Measurements from ENCODE around the gene MUC4.

The MUC4 gene

GRCh38 chr3:195705081-195705991, 106.4 kb downstream of the MUC4 start:
- H3K27ac ChIP-seq (ENCODE audit: low read length): no peak overlapping the region
- H3K27me3 ChIP-seq (ENCODE audit: control insufficient read depth in 1 of 2, insufficient read depth in 2 of 2, low read length in 2 of 2): no peaks in the 10 kb centered on the region
- H3K9ac ChIP-seq (ENCODE audit: low read length in 2 of 2): no peak overlapping the region
- peaks cover 18 to 28% of the 10 kb centered on the region in 2 donors for H3K36me3 ChIP-seq (ENCODE audit: control insufficient read depth in 2 of 2, insufficient read depth in 2 of 2, low read length in 2 of 2)
- H3K4me3 ChIP-seq (ENCODE audit: low read length in 2 of 2): no peak overlapping the region
- H3K9me3 ChIP-seq (ENCODE audit: control insufficient read depth in 2 of 2, low read length in 2 of 2): no peaks in the 10 kb centered on the region
- H3K4me1 ChIP-seq (ENCODE audit: control insufficient read depth, insufficient read depth, low read length): no peaks in the 10 kb centered on the region

- Histone ChIP-seq H3K9ac (ENCODE audit: low read length in 2 of 2) (no peak overlapping the region), H3K36me3 (ENCODE audit: control insufficient read depth in 2 of 2, insufficient read depth in 2 of 2, low read length in 2 of 2) (peaks cover 14 to 29% of the 10 kb centered on the region in 2 donors), H3K27me3 (ENCODE audit: control insufficient read depth in 1 of 2, insufficient read depth in 2 of 2, low read length in 2 of 2) (no peaks in the 10 kb centered on the region), H3K9me3 (ENCODE audit: control insufficient read depth in 2 of 2, low read length in 2 of 2) (no peaks in the 10 kb centered on the region), H3K4me3 (ENCODE audit: low read length in 2 of 2) (no peak overlapping the region), H3K27ac (ENCODE audit: low read length) (no peak overlapping the region), H3K4me1 (ENCODE audit: control insufficient read depth, insufficient read depth, low read length) (no peaks in the 10 kb centered on the region)
Observed at GRCh38 chr3:195704433-195704999, 107.2 kb downstream of the MUC4 start.

DNA sequence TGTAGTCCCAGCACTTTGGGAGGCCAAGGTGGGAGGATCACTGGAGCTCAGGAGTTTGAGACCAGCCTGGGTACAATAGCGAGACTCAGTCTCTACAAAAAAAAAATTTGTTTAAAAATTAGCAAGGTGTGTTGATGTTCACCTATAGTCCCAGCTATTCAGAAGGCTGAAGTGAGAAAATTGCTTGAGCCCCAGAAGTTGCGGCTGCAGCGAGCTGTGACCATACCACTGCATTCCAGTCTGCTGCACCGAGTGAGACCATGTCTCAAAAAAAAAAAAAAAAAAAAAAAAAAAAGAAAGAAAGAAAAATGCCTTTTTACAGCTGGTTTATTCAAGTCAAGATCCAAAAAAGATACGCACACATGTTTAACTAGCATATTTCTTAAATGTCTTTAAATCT, 108.0 kb downstream of the MUC4 start:
- Histone ChIP-seq H3K36me3 (ENCODE audit: control insufficient read depth in 2 of 2, insufficient read depth in 2 of 2, low read length in 2 of 2) (peaks cover 7 to 28% of the 10 kb centered on the region in 2 donors), H3K4me1 (ENCODE audit: control insufficient read depth, insufficient read depth, low read length) (no peaks in the 10 kb centered on the region), H3K9ac (ENCODE audit: low read length in 2 of 2) (no peak overlapping the region), H3K4me3 (ENCODE audit: low read length in 2 of 2) (no peak overlapping the region), H3K27me3 (ENCODE audit: control insufficient read depth in 1 of 2, insufficient read depth in 2 of 2, low read length in 2 of 2) (no peaks in the 10 kb centered on the region), H3K27ac (ENCODE audit: low read length) (no peak overlapping the region), H3K9me3 (ENCODE audit: control insufficient read depth in 2 of 2, low read length in 2 of 2) (no peaks in the 10 kb centered on the region)

GRCh38 chr3:195701042-195701915, 110.5 kb downstream of the MUC4 start:
- no peak overlapping the region for H3K9ac ChIP-seq (ENCODE audit: low read length in 2 of 2)
- H3K9me3 ChIP-seq (ENCODE audit: control insufficient read depth in 2 of 2, low read length in 2 of 2): no peaks in the 10 kb centered on the region
- H3K27ac ChIP-seq (ENCODE audit: low read length): no peak overlapping the region
- no peak overlapping the region for H3K4me3 ChIP-seq (ENCODE audit: low read length in 2 of 2)
- peaks cover 7% of the 10 kb centered on the region for H3K4me1 ChIP-seq (ENCODE audit: control insufficient read depth, insufficient read depth, low read length)
- H3K36me3 ChIP-seq (ENCODE audit: control insufficient read depth in 2 of 2, insufficient read depth in 2 of 2, low read length in 2 of 2): peaks cover 0 to 35% of the 10 kb centered on the region in 2 donors
- H3K27me3 ChIP-seq (ENCODE audit: control insufficient read depth in 1 of 2, insufficient read depth in 2 of 2, low read length in 2 of 2): no peaks in the 10 kb centered on the region

DNA sequence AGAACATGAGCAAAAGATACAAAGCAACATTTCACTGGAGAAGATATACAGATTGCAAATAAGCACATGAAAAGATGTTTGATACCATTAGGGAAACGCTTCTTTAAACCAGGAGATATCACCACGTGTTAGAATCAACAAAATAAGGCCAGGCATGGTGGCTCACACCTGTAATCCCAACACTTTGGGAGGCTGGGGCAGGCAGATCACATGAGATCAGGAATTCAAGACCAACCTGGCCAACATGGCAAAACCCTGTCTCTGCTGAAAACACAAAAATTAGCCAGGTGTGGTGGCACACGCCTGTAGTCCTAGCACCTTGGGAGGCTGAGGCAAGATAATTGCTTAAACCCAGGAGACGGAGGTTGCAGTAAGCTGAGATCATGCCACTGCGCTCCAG, 111.4 kb downstream of the MUC4 start:
- H3K9me3 ChIP-seq (ENCODE audit: control insufficient read depth in 2 of 2, low read length in 2 of 2): no peaks in the 10 kb centered on the region
- H3K4me1 ChIP-seq (ENCODE audit: control insufficient read depth, insufficient read depth, low read length): peaks cover 7% of the 10 kb centered on the region
- peaks cover 0 to 35% of the 10 kb centered on the region in 2 donors for H3K36me3 ChIP-seq (ENCODE audit: control insufficient read depth in 2 of 2, insufficient read depth in 2 of 2, low read length in 2 of 2)
- no peak overlapping the region for H3K9ac ChIP-seq (ENCODE audit: low read length in 2 of 2)
- H3K27me3 ChIP-seq (ENCODE audit: control insufficient read depth in 1 of 2, insufficient read depth in 2 of 2, low read length in 2 of 2): no peaks in the 10 kb centered on the region
- H3K27ac ChIP-seq (ENCODE audit: low read length): no peak overlapping the region
- H3K4me3 ChIP-seq (ENCODE audit: low read length in 2 of 2): no peak overlapping the region

DNA sequence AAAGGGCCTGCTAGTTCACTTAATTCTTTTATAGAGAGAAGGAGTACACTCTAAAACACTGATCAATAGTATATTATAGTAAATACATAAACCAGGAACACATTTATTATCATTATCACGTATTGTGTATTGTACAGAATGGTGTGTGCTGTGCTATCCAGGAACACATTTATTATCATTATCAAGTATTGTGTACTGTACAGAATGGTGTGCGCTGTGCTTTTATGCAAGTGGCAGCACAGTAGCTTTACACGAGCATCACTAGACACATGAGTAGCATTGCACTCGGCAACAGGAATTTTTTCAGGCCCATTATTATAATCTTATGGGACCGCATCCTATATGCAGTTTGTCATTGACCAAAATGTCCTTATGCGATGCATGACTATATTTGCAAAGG, 111.9 kb downstream of the MUC4 start:
- H3K27ac ChIP-seq (ENCODE audit: low read length): no peak overlapping the region
- peaks cover 0 to 34% of the 10 kb centered on the region in 2 donors for H3K36me3 ChIP-seq (ENCODE audit: control insufficient read depth in 2 of 2, insufficient read depth in 2 of 2, low read length in 2 of 2)
- H3K9me3 ChIP-seq (ENCODE audit: control insufficient read depth in 2 of 2, low read length in 2 of 2): no peaks in the 10 kb centered on the region
- H3K4me3 ChIP-seq (ENCODE audit: low read length in 2 of 2): no peak overlapping the region
- no peaks in the 10 kb centered on the region for H3K27me3 ChIP-seq (ENCODE audit: control insufficient read depth in 1 of 2, insufficient read depth in 2 of 2, low read length in 2 of 2)
- H3K4me1 ChIP-seq (ENCODE audit: control insufficient read depth, insufficient read depth, low read length): peaks cover 7% of the 10 kb centered on the region
- no peak overlapping the region for H3K9ac ChIP-seq (ENCODE audit: low read length in 2 of 2)

DNA sequence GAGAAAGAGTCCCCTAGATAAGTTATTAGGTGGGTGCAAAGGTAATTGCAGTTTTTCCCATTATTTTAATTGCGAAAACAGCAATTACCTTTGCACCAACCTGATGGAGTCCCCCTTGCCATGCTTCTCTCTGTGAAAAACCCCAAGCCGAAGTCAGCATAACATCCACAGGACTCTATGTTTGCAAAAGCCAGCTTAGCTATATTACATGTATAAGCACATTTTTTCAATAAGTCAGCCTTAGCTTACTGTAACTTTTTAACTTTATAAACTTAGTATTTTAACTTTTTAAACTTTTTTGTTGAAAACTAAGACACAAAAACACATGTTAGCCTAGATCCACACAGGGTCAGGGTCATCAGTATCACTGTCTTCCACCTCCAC, 112.3 kb downstream of the MUC4 start:
- Histone ChIP-seq H3K9ac (ENCODE audit: low read length in 2 of 2) (no peak overlapping the region), H3K9me3 (ENCODE audit: control insufficient read depth in 2 of 2, low read length in 2 of 2) (no peaks in the 10 kb centered on the region), H3K27ac (ENCODE audit: low read length) (no peak overlapping the region), H3K27me3 (ENCODE audit: control insufficient read depth in 1 of 2, insufficient read depth in 2 of 2, low read length in 2 of 2) (no peaks in the 10 kb centered on the region), H3K4me1 (ENCODE audit: control insufficient read depth, insufficient read depth, low read length) (peaks cover 7% of the 10 kb centered on the region), H3K4me3 (ENCODE audit: low read length in 2 of 2) (no peak overlapping the region), H3K36me3 (ENCODE audit: control insufficient read depth in 2 of 2, insufficient read depth in 2 of 2, low read length in 2 of 2) (peaks cover 0 to 39% of the 10 kb centered on the region in 2 donors)

GRCh38 chr3:195698647-195699387, 112.9 kb downstream of the MUC4 start:
- H3K4me1 ChIP-seq (ENCODE audit: control insufficient read depth, insufficient read depth, low read length): peaks cover 7% of the 10 kb centered on the region
- no peak overlapping the region for H3K9ac ChIP-seq (ENCODE audit: low read length in 2 of 2)
- no peak overlapping the region for H3K4me3 ChIP-seq (ENCODE audit: low read length in 2 of 2)
- H3K36me3 ChIP-seq (ENCODE audit: control insufficient read depth in 2 of 2, insufficient read depth in 2 of 2, low read length in 2 of 2): peaks cover 0 to 44% of the 10 kb centered on the region in 2 donors
- no peaks in the 10 kb centered on the region for H3K9me3 ChIP-seq (ENCODE audit: control insufficient read depth in 2 of 2, low read length in 2 of 2)
- H3K27ac ChIP-seq (ENCODE audit: low read length): no peak overlapping the region
- H3K27me3 ChIP-seq (ENCODE audit: control insufficient read depth in 1 of 2, insufficient read depth in 2 of 2, low read length in 2 of 2): no peaks in the 10 kb centered on the region

DNA sequence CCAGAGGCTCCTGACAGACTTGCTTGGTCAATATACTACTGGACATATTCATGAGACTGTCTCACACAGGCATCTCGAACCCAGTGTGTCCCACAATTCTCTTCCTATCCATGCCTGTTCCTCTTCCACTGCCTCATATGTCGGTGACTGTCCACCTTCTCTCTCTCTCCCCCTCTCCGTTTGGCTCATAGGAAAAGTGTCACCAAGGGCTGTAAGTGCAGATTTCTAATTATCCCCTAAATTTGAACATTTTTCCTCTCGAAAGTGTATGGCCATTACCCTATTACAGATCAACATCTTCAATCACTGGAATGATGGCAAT, 113.4 kb downstream of the MUC4 start:
- peaks cover 0 to 47% of the 10 kb centered on the region in 2 donors for H3K36me3 ChIP-seq (ENCODE audit: control insufficient read depth in 2 of 2, insufficient read depth in 2 of 2, low read length in 2 of 2)
- no peak overlapping the region for H3K9ac ChIP-seq (ENCODE audit: low read length in 2 of 2)
- no peak overlapping the region for H3K4me3 ChIP-seq (ENCODE audit: low read length in 2 of 2)
- no peak overlapping the region for H3K27ac ChIP-seq (ENCODE audit: low read length)
- H3K4me1 ChIP-seq (ENCODE audit: control insufficient read depth, insufficient read depth, low read length): peaks cover 7% of the 10 kb centered on the region
- H3K27me3 ChIP-seq (ENCODE audit: control insufficient read depth in 1 of 2, insufficient read depth in 2 of 2, low read length in 2 of 2): no peaks in the 10 kb centered on the region
- no peaks in the 10 kb centered on the region for H3K9me3 ChIP-seq (ENCODE audit: control insufficient read depth in 2 of 2, low read length in 2 of 2)

- peaks cover 0 to 51% of the 10 kb centered on the region in 2 donors for H3K36me3 ChIP-seq (ENCODE audit: control insufficient read depth in 2 of 2, insufficient read depth in 2 of 2, low read length in 2 of 2)
- no peaks in the 10 kb centered on the region for H3K9me3 ChIP-seq (ENCODE audit: control insufficient read depth in 2 of 2, low read length in 2 of 2)
- H3K9ac ChIP-seq (ENCODE audit: low read length in 2 of 2): no peak overlapping the region
- no peaks in the 10 kb centered on the region for H3K27me3 ChIP-seq (ENCODE audit: control insufficient read depth in 1 of 2, insufficient read depth in 2 of 2, low read length in 2 of 2)
- no peak overlapping the region for H3K4me3 ChIP-seq (ENCODE audit: low read length in 2 of 2)
- no peak overlapping the region for H3K27ac ChIP-seq (ENCODE audit: low read length)
- H3K4me1 ChIP-seq (ENCODE audit: control insufficient read depth, insufficient read depth, low read length): peaks cover 7% of the 10 kb centered on the region
Observed at GRCh38 chr3:195697582-195698324, 114.0 kb downstream of the MUC4 start.

Data from stomach smooth muscle (tissue), 2 donors.